ENCODE measurements around the gene SLC9C1. TPM values are rescaled to one million over a fixed set of nuclear protein-coding genes. Genes with fewer than 3 reads are reported as not detected.

The SLC9C1 gene
- polyA plus RNA-seq (2013, experiment 1 of 2; ENCODE audit: insufficient read length) = not detected
- polyA plus RNA-seq (2013, experiment 2 of 2; ENCODE audit: insufficient read length) = not detected

- DNase-seq = peak; percentile 71
These were observed at the start of gene SLC9C1 for GRCh38 chr3:112293368-112294321. Gene SLC9C1, minus strand, starts transcription at chr3:112294216. Its CDS starts 7,425 bp downstream, at chr3:112286791.

- DNase-seq = no peak
These were observed 47.4 kb upstream of the SLC9C1 start for GRCh38 chr3:112341386-112341785.

- DNase-seq = no peak
These were observed 45.6 kb upstream of the SLC9C1 start for GRCh38 chr3:112339609-112340008.

GRCh38 chr3:112339134-112339533 is 45.1 kb upstream of the SLC9C1 start:
- DNase-seq = no peak

- DNase-seq = no peak
These were observed 44.7 kb upstream of the SLC9C1 start for GRCh38 chr3:112338727-112339056.

DNA sequence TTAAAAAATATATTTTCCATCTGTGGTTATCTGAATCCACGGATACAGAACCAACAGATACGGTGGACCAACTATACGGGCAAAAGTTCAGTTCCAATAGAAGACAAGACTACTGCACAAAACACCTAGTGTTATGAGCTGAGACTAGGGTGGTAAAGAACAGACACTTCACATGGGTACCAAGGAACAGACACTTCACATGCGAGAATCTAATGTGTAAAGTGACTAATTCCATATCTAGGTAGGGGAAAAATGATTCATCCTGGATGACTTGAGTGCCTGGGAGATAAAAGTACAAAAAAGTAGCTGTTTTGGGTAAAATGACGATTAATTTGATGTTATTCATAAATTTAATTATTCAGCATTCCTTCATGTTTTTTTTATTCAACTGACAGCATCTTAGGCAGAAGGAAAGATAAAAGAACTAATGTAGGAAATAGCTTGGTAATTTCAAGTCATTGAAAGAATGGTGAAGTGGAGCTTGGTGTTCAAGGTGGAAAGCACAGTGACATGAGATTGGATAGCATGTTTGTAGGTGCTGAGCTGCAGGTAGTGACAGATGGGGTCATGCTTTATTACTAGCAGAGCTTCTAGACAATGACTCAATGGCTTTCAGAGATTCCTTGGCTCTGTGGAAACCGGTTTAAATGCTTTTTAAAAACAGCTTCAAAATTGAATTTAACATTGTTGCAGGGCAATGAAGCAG is 44.2 kb upstream of the SLC9C1 start:
- no peak for DNase-seq

DNA sequence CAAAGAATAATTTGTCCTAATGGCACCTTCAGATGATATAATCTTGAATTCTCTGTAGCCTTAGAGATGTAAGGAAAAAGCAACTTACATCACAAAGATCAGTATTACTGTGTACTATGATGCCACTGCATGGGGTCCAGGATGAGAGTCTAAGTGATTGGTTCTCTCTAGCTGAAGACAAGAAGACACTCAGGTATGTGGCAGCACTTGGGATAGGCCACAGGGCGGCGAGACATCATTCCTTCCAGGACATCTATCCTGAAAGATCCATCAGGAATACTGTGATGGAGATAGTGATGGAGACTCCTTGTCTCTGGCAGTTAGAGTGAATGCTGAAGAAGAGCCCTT is 41.4 kb upstream of the SLC9C1 start:
- no peak for DNase-seq

DNA sequence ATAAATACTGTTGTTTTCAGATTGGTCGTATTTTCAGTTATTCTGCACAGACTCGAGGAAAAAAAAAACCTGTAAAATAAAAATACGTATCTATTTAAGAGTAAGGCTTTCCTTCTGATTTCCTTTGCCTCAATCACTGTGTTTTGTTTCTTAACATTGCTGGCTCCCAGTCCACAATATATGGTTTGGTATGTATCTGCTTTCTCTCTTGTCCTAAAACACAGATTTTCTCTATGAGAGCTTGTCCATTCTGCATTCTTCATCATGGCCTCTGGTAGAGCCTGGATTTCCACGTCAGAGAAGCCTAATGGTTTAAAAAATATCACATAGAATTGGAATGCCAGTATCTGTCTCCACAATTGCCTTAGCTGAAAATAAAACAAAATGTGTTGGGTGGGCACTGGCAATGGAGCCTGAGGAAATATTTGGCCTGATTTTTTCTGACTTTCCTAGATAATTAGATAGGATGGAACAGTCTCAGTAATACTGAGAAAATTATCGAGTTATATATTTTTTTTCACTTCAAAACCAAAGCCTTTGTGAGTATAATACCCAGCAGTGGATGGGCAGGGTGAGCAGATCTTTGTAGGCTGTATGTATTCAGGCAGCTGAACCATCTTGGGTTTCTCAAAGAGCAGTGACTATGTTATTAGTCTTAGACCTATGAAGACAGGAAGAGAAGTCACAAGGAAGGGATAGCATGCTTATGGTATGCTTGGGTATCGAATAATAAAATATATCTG is 40.8 kb upstream of the SLC9C1 start:
- no peak for DNase-seq

GRCh38 chr3:112333381-112334317 is 39.6 kb upstream of the SLC9C1 start:
- peak; percentile 16 for DNase-seq

GRCh38 chr3:112333002-112333380 is 39.0 kb upstream of the SLC9C1 start, which contains the start of gene CD200:
Gene CD200, plus strand, starts transcription at chr3:112333156. Its CDS starts 57 bp downstream, at chr3:112333213.
- DNase-seq = peak; percentile 44

DNA sequence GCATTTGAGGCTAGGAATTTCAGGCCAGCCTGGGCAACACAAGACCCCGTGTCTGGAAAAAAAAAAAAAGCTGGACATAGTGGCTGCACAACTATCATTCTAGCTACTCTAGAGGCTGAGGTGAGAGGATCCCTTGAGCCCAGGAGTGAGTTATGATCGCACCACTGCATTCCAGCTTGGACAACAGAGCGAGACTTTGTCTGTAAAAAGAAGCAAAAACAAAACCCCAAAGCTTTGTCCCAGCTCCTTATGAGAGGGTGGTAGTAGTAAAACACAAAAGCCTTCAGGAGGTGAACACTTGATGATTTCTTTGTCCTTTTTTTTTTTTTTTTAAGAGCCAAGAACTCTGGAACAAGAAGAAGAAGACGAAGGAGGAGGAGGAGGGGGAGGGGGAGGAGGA is 37.8 kb upstream of the SLC9C1 start:
- DNase-seq = no peak

- DNase-seq = peak; percentile 60
These were observed 33.4 kb upstream of the SLC9C1 start for GRCh38 chr3:112327371-112327951.

DNA sequence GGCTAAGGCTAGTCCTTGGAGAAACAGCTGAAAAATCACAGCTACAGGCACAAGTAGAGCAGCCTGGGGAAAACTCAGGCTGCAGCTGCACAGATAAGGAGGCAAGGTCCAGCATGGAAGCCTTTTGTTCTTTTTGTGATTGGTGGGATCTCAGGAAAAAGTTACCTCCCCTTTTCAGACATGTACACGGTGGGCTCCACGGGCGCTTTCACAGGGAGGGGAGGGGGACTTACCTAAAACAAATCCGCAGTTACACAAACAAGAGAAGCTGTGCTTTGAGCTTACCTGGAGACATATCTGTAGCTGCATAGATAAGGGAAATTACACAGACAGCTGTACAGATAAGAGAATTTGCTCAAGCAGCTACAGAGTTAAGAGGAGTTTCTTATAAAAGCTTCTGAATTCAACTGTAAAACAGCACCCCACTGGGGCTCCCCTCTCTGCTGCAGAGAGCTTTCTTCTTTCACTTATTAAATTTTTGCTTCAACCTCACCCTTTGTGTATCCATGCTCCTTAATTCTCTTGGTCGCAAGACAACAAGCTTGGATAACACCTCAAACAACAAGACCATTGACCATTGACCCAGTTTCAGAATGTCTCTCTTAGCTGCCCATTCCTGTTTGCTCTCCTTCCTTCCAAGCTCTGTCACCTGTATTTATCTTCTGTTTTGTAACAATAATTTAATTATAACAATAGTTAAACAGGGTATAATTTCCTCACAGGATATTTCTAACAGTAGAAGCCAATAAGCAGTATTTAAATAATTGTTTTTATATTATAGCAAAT is 28.0 kb upstream of the SLC9C1 start:
- DNase-seq = no peak

DNA sequence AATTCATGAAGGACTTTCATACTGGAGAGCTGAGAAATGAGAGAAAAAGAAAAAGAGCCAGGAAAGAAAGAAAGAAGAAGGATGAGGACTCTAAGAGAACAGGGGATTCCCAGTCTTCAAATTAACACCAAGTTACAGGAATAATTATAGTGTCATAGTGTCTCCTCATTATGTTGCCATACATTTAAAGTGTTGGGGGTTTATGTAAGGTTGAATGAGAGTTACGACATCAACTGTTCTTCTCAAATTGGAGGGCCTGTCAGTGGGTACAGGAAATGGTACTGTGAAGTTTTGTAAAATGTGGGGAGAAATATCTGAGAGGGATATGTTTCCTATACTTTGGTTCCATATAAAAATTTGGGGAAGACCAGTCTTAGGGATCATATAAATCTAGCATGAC is 26.7 kb upstream of the SLC9C1 start:
- DNase-seq = no peak

DNA sequence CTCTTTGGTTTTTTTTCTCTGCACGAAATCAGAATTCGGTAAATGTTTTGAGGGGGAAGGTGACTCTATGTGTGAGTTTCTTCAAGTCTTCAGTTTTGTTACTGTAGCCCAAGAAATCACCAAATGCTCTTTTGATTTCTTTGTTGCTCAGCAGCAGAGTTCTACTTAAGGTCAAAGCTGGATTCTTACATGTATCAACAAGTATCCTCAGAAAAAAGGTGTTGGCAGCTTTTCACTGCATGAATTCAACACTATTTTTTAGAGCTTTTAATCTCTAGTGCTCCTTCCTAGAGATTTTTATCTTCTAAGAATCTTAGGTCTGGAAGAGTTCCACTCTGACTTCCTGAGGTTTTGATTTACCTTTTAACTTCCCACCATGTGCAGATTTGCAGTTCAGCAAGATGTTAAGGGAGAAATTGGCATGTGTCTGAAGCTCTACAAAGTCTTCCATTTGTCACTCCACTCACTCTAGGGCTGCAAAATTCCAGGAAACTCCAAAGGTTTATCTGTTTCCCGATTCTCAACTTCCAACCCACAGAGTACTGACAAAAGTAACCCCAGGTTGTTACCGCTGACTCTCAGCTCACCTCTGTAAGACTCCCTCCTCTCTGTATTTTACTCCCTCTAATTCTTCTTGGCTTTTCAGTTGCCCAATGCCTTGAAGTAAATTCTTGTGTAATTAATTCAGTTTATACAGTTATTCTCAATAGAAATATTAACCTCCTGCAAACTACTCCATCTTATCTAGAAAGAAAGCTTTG is 25.7 kb upstream of the SLC9C1 start:
- no peak for DNase-seq

DNA sequence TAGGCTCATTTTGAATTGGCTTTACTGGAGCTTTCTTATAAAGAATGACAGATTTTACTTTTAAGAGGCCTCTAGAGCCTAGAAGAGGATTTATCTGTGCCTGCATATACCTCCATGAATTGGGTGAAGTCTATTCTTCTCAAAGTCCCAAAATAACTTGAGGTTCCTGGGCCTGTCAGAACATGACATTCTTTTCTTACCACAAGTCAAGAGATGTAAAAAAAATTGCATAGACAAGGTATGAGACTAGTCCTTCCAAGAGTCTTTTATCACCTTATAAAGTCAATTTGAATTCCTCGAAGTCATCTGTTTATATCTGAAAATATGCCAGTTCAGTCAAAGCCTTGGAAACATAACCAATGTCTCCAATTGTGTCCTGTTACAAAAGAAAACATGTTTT is 21.8 kb upstream of the SLC9C1 start:
- no peak for DNase-seq

- no peak for DNase-seq
These were observed 20.6 kb upstream of the SLC9C1 start for GRCh38 chr3:112314649-112315048.

DNA sequence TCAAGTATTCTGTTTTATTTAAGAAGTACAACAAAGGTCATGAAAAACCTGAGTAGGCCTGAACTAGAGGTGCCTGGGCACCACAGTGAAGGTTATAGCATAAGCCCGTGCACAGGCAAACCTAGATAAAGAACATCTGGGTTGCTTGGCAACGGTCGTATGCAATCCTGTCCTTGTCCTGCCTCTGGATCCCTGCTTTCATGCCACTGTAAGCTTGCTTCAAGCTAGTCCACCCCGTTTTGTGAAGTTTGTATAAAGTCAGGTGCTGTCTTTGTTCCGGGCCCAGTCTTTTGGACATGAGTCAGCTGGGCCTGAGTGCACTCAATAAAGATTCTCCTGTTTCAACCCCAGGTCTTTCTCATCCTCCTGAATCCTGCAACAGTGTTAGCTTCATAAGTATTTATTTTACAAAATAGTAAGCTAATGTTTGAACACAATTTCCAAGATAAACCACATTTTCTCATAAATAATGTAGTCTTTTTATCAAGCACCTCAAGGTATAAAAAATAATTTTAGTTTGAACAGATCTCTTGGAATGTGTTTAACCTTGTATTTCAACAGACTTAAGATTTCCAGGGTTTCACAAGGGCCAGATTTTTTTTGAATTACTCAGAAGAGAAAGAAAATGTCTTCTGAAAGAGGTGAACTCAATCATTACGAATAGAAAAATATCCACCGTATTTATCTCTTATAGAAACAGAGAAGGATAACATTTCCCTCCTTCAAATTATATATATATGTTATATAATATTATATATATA is 14.3 kb upstream of the SLC9C1 start:
- peak; percentile 36 for DNase-seq

- DNase-seq = no peak
These were observed 13.5 kb upstream of the SLC9C1 start for GRCh38 chr3:112307557-112307956.

Measured in fibroblast of skin of abdomen (primary cell).